NCI-H774 (cell line): Measurements from ENCODE around the gene MRPS2.

Experiments
- DNase-seq: peaks from one replicate; lab custom pipeline; 2025; lab: John Stamatoyannopoulos, UW

The MRPS2 gene

GRCh38 chr9:135480071-135480939 lies 20.2 kb upstream of the MRPS2 start:
- peak; percentile 20 for DNase-seq

- no peak for DNase-seq
Observed at GRCh38 chr9:135480940-135481310, 19.6 kb upstream of the MRPS2 start.

GRCh38 chr9:135482015-135482754 lies 18.3 kb upstream of the MRPS2 start:
- no peak for DNase-seq

- no peak for DNase-seq
Observed at GRCh38 chr9:135484460-135485277, 15.8 kb upstream of the MRPS2 start.

- no peak for DNase-seq
Observed at GRCh38 chr9:135485385-135485784, 15.1 kb upstream of the MRPS2 start.

GRCh38 chr9:135485832-135486231 lies 14.7 kb upstream of the MRPS2 start:
- no peak for DNase-seq

GRCh38 chr9:135486267-135487065 lies 14.0 kb upstream of the MRPS2 start:
- DNase-seq = no peak

- no peak for DNase-seq
Observed at GRCh38 chr9:135487281-135488012, 13.0 kb upstream of the MRPS2 start.

GRCh38 chr9:135488013-135488330 lies 12.5 kb upstream of the MRPS2 start:
- no peak for DNase-seq

GRCh38 chr9:135488527-135488926 lies 12.0 kb upstream of the MRPS2 start:
- DNase-seq = no peak

- no peak for DNase-seq
Observed at GRCh38 chr9:135489188-135489906, 11.1 kb upstream of the MRPS2 start.

GRCh38 chr9:135490166-135490870 lies 10.2 kb upstream of the MRPS2 start:
- no peak for DNase-seq

- no peak for DNase-seq
Observed at GRCh38 chr9:135490980-135491464, 9.5 kb upstream of the MRPS2 start.

GRCh38 chr9:135491764-135492163 lies 8.7 kb upstream of the MRPS2 start:
- no peak for DNase-seq

- no peak for DNase-seq
Observed at GRCh38 chr9:135492886-135493669, 7.4 kb upstream of the MRPS2 start.

- no peak for DNase-seq
Observed at GRCh38 chr9:135494791-135495559, 5.5 kb upstream of the MRPS2 start.

- no peak for DNase-seq
Observed at GRCh38 chr9:135498381-135499126, 1.9 kb upstream of the MRPS2 start.
